H1 (cell line): ENCODE data around the gene APBA2. TPM values are rescaled to one million over a fixed set of nuclear protein-coding genes. Genes with fewer than 3 reads are reported as not detected.

Experiments used
- CTCF ChIA-PET: fragments of 300-600 bp; sonication (Branson Sonifier 250); formaldehyde crosslinking; loops from one replicate; lab custom pipeline; 2021; ENCODE audit not compliant: partially characterized antibody; lab: Charles Lee
- POLR2A ChIA-PET: fragments of 300-600 bp; sonication (Branson Sonifier 250); formaldehyde crosslinking; loops from one replicate; lab custom pipeline; 2021; ENCODE audit warnings: inconsistent platforms; ENCODE audit not compliant: partially characterized antibody; lab: Charles Lee
- DNase-seq, 2 experiments: peaks; one replicate each; pipeline versions ENCODE4 v3.0.0 to v3.0.0-alpha.2; 2010 to 2022; ENCODE audit warnings: low spot score in 2 of 2, low read depth in 1 of 2, mixed read lengths in 1 of 2
- FAIRE-seq: peaks from 2 replicates; lab custom pipeline; 2011; peaks lifted over from hg19 to GRCh38; lab: Jason Lieb, UNC
- H2AFZ ChIP-seq: 2 replicates; pipeline ENCODE4 v1.8.1; 2012; ENCODE audit warnings: low read length, inconsistent platforms
- H2AK5ac ChIP-seq: 2 replicates; pipeline ENCODE4 v1.6.1; 2013; ENCODE audit warnings: low read depth, low read length
- H2BK120ac ChIP-seq: replicated peaks from 2 replicates; pipeline ENCODE3; 2013; ENCODE audit warnings: low read depth, low read length, inconsistent platforms
- H2BK12ac ChIP-seq: 2 replicates; pipeline ENCODE4 v1.6.1; 2013; ENCODE audit warnings: low read depth, low read length
- H2BK15ac ChIP-seq: 2 replicates; pipeline ENCODE4 v1.6.1; 2013; ENCODE audit warnings: low read length
- H2BK20ac ChIP-seq: 2 replicates; pipeline ENCODE4 v1.6.1; 2013; ENCODE audit warnings: low read length
- H2BK5ac ChIP-seq: 2 replicates; pipeline ENCODE4 v1.6.1; 2013; ENCODE audit warnings: low read depth, low read length
- H3K14ac ChIP-seq: 2 replicates; pipeline ENCODE4 v1.6.1; 2013; ENCODE audit warnings: inconsistent platforms; ENCODE audit not compliant: insufficient read length
- H3K18ac ChIP-seq: 2 replicates; pipeline ENCODE4 v1.6.1; 2013; ENCODE audit warnings: low read length; ENCODE audit errors: extremely low read depth
- H3K23ac ChIP-seq: 2 replicates; pipeline ENCODE4 v1.6.1; 2013; ENCODE audit warnings: inconsistent platforms; ENCODE audit not compliant: insufficient read length
- H3K23me2 ChIP-seq: 2 replicates; pipeline ENCODE4 v1.6.1; 2013; ENCODE audit warnings: low read depth, low read length
- H3K27ac ChIP-seq: 2 replicates; pipeline ENCODE4 v1.6.1; 2011; ENCODE audit warnings: low read depth, low read length, inconsistent platforms
- H3K27me3 ChIP-seq, 4 experiments: replicated peaks in 1 of 4; 1 replicate in 1 of 4; 2 replicates in 3 of 4; pipeline versions ENCODE4 v1.6.1 to v1.8.1; 2011 to 2013; ENCODE audit warnings: low read length in 3 of 4, mild to moderate bottlenecking in 3 of 4, inconsistent platforms in 2 of 4, mixed read lengths in 2 of 4, moderate library complexity in 1 of 4; ENCODE audit not compliant: control insufficient read depth in 3 of 4, insufficient read depth in 3 of 4; ENCODE audit errors: extremely low read depth in 1 of 4
- H3K36me3 ChIP-seq, 4 experiments: 2 replicates each; pipeline versions ENCODE4 v1.6.1 to v1.8.1; 2011 to 2013; ENCODE audit warnings: mild to moderate bottlenecking in 4 of 4, low read length in 3 of 4, moderate library complexity in 2 of 4, control low read depth in 1 of 4, inconsistent platforms in 1 of 4; ENCODE audit not compliant: insufficient read depth in 4 of 4, control insufficient read depth in 2 of 4
- H3K4ac ChIP-seq: replicated peaks from 2 replicates; pipeline ENCODE3; 2013; ENCODE audit warnings: low read length, low read depth, mixed read lengths, inconsistent platforms; ENCODE audit not compliant: insufficient read length
- H3K4me1 ChIP-seq, 4 experiments: replicated peaks in 1 of 4; 1 replicate in 1 of 4; 2 replicates in 3 of 4; pipeline versions ENCODE4 v1.6.1 to v1.8.1; 2011 to 2013; ENCODE audit warnings: low read length in 3 of 4, inconsistent platforms in 2 of 4, mixed read lengths in 1 of 4; ENCODE audit not compliant: insufficient read depth in 4 of 4, control insufficient read depth in 3 of 4
- H3K4me2 ChIP-seq, 2 experiments: 2 replicates each; pipeline versions ENCODE4 v1.6.1 to v1.8.1; 2011 to 2013; ENCODE audit warnings: low read depth in 2 of 2, low read length in 2 of 2, control low read depth in 1 of 2, inconsistent platforms in 1 of 2, mild to moderate bottlenecking in 1 of 2; ENCODE audit not compliant: insufficient read depth in 1 of 2
- H3K4me3 ChIP-seq, 4 experiments: fragments of 200-600, 300-600 bp in 1 of 4; sonication (generic), shearing (Covaris generic), sonication (Bioruptor Twin) in 1 of 4; 2 replicates each; pipeline versions ENCODE4 v1.5.1 to v1.8.1; 2011 to 2016; ENCODE audit warnings: low read length in 4 of 4, low read depth in 3 of 4, control low read depth in 2 of 4, inconsistent platforms in 2 of 4, mild to moderate bottlenecking in 2 of 4, mixed read lengths in 1 of 4, moderate library complexity in 1 of 4; ENCODE audit not compliant: insufficient read depth in 2 of 4; ENCODE audit errors: extremely low read depth in 1 of 4
- H3K56ac ChIP-seq: replicated peaks from 2 replicates; pipeline ENCODE3; 2013; ENCODE audit warnings: low read depth, mild to moderate bottlenecking, mixed read lengths, low read length, inconsistent platforms; ENCODE audit not compliant: insufficient read length
- H3K79me1 ChIP-seq: 2 replicates; pipeline ENCODE4 v1.6.1; 2013; ENCODE audit warnings: low read depth, low read length, control low read depth
- H3K79me2 ChIP-seq, 2 experiments: 2 replicates each; pipeline versions ENCODE4 v1.6.1 to v1.8.1; 2012 to 2013; ENCODE audit warnings: low read length in 2 of 2, mild to moderate bottlenecking in 2 of 2, inconsistent platforms in 1 of 2; ENCODE audit not compliant: insufficient read depth in 2 of 2, control insufficient read depth in 1 of 2
- H3K9ac ChIP-seq, 4 experiments: replicated peaks in 1 of 4; 1 replicate in 1 of 4; 2 replicates in 3 of 4; pipeline versions ENCODE4 v1.6.1 to v1.8.1; 2011 to 2013; ENCODE audit warnings: low read depth in 3 of 4, low read length in 3 of 4, control low read depth in 2 of 4, mild to moderate bottlenecking in 2 of 4, moderate library complexity in 2 of 4, inconsistent platforms in 1 of 4; ENCODE audit errors: extremely low read depth in 1 of 4
- H3K9me3 ChIP-seq, 2 experiments: 2 replicates each; pipeline versions ENCODE4 v1.6.1 to v1.8.1; 2012 to 2013; ENCODE audit warnings: mild to moderate bottlenecking in 2 of 2, moderate library complexity in 2 of 2, control low read depth in 1 of 2, inconsistent platforms in 1 of 2, low read depth in 1 of 2, low read length in 1 of 2, mixed read lengths in 1 of 2; ENCODE audit not compliant: insufficient read depth in 2 of 2
- H4K20me1 ChIP-seq, 2 experiments: replicated peaks in 1 of 2; 2 replicates each; pipeline versions ENCODE3 to v1.8.1; 2011 to 2013; ENCODE audit warnings: inconsistent platforms in 2 of 2, low read length in 2 of 2, mild to moderate bottlenecking in 1 of 2; ENCODE audit not compliant: insufficient read depth in 2 of 2, control insufficient read depth in 1 of 2
- H4K5ac ChIP-seq: 2 replicates; pipeline ENCODE4 v1.6.1; 2013; ENCODE audit warnings: low read length, low read depth, mixed read lengths, inconsistent platforms; ENCODE audit not compliant: insufficient read length
- H4K8ac ChIP-seq: 2 replicates; pipeline ENCODE4 v1.8.0; 2013; ENCODE audit warnings: mild to moderate bottlenecking, moderate library complexity, low read length, inconsistent platforms; ENCODE audit not compliant: insufficient read depth; ENCODE audit errors: extremely low read depth
- H4K91ac ChIP-seq: replicated peaks from 2 replicates; pipeline ENCODE3; 2013; ENCODE audit warnings: low read length, mixed read lengths, inconsistent platforms; ENCODE audit not compliant: insufficient read length
- ASH2L ChIP-seq: fragments of 200-600, 300-600 bp; sonication (generic); IDR thresholded peaks from one replicate; pipeline ENCODE4 v1.7.1; 2017; ENCODE audit warnings: low read length
- CBX8 ChIP-seq: fragments of 300-800, 300-1000 bp; sonication (generic); IDR thresholded peaks from 2 replicates; pipeline ENCODE4 v1.7.1; 2016; ENCODE audit warnings: low read depth, low read length, borderline replicate concordance
- CREB1 ChIP-seq: IDR thresholded peaks from 2 replicates; pipeline ENCODE4 v1.6.1; 2012; ENCODE audit warnings: inconsistent platforms
- CTBP2 ChIP-seq: IDR thresholded peaks from 2 replicates; pipeline ENCODE4 v1.7.0; 2011; ENCODE audit warnings: borderline replicate concordance, mild to moderate bottlenecking, moderate library complexity, mixed read lengths, low read length; ENCODE audit not compliant: insufficient read depth, insufficient read length
- EGR1 ChIP-seq: IDR thresholded peaks from 2 replicates; pipeline ENCODE4 v1.6.1; 2011; ENCODE audit warnings: low read depth, low read length, borderline replicate concordance
- HDAC2 ChIP-seq, 2 experiments: fragments of 300-600 bp in 1 of 2; sonication (generic) in 1 of 2; IDR thresholded peaks; 2 replicates each; pipeline ENCODE4 v1.6.1; 2011 to 2012; ENCODE audit warnings: low read depth in 2 of 2, low read length in 2 of 2, mild to moderate bottlenecking in 2 of 2, moderate library complexity in 2 of 2, borderline replicate concordance in 1 of 2, inconsistent platforms in 1 of 2
- HDAC6 ChIP-seq: IDR thresholded peaks from one replicate; pipeline ENCODE4 v1.7.1; 2012; ENCODE audit warnings: low read depth, mild to moderate bottlenecking, inconsistent platforms, low read length, moderate library complexity
- SIN3A ChIP-seq, 2 experiments: IDR thresholded peaks in 1 of 2; conservative IDR thresholded peaks in 1 of 2; 2 replicates each; pipeline ENCODE4 v1.6.1; 2011 to 2012; ENCODE audit warnings: low read length in 2 of 2, improper control_type of control experiment in 1 of 2, low read depth in 1 of 2, mild to moderate bottlenecking in 1 of 2
- SIRT6 ChIP-seq: IDR thresholded peaks from one replicate; pipeline ENCODE4 v1.7.1; 2012; ENCODE audit warnings: low read length, inconsistent platforms
- SIX5 ChIP-seq: IDR thresholded peaks from 2 replicates; pipeline ENCODE4 v1.6.1; 2011; ENCODE audit warnings: mild to moderate bottlenecking, low read depth, low read length
- TBP ChIP-seq: IDR thresholded peaks from 2 replicates; pipeline ENCODE4 v1.6.1; 2011; ENCODE audit warnings: low read depth, low read length, improper control_type of control experiment
- WGBS, 2 experiments: shearing (Covaris generic) in 1 of 2; methylation state at CpG; one replicate each; pipeline versions ENCODE4 v1.1.6 to v1.1.7; 2013 to 2015; ENCODE audit warnings: low lambda C conversion rate in 2 of 2, mixed read lengths in 2 of 2, inconsistent platforms in 1 of 2, low coverage in 1 of 2, missing lambda C conversion rate in 1 of 2; ENCODE audit not compliant: insufficient replicate concordance in 2 of 2, insufficient coverage in 1 of 2, insufficient read length in 1 of 2; ENCODE audit errors: extremely low coverage in 1 of 2, missing lambda C conversion rate in 1 of 2; 5-methylcytosine and 5-hydroxymethylcytosine counted together
- polyA plus RNA-seq, 7 experiments: library from polyadenylated mRNA; depleted of rRNA in 3 of 7; stranded (reverse) in 5 of 7; unstranded in 2 of 7; fragments of >200 nt in 5 of 7; fragments of 200-250 nt in 2 of 7; gene quantifications; 1 replicate in 5 of 7; 2 replicates in 1 of 7; 4 replicates in 1 of 7; pipeline versions ENCODE4 v1.2.1 to v1.2.3, GENCODE V29; 2011 to 2013; ENCODE audit warnings: missing spikeins in 2 of 7, mixed read lengths in 2 of 7
- total RNA-seq: library from RNA; stranded (reverse); fragmentation: NEBNext Ultra II Directional; extraction: Animal tissue kit (Norgen Biotek cat#: 25700); gene quantifications from 2 replicates; pipeline ENCODE4 v1.2.1, GENCODE V29; 2021
- TF ChIP-seq, protein P1 (sequence below), 3 experiments: IDR thresholded peaks; 1 replicate in 2 of 3; 2 replicates in 1 of 3; pipeline versions ENCODE4 v1.5.1 to v1.6.1; 2011; ENCODE audit warnings: low read length in 3 of 3, mild to moderate bottlenecking in 3 of 3, inconsistent platforms in 2 of 3, low read depth in 1 of 3, moderate library complexity in 1 of 3; ENCODE audit not compliant: insufficient read depth in 1 of 3; ENCODE audit errors: control extremely low read depth in 1 of 3

Gene APBA2
- total and polyA plus RNA-seq, 2 of the 8 experiments (the other 6 are each of a cell fraction or from before 2014, with no cell fraction given), result 15.5 to 19.0 TPM

- H3K27me3 ChIP-seq, result no peaks in the 10 kb centered on the region
- H3K36me3 ChIP-seq, result no peaks in the 10 kb centered on the region
- H4K20me1 ChIP-seq, result no peaks in the 10 kb centered on the region
- no peak overlapping the region for H3K56ac ChIP-seq
- H2BK12ac ChIP-seq, result no peak overlapping the region
- no peak overlapping the region for H3K4ac ChIP-seq
- H2AFZ ChIP-seq, result no peak overlapping the region
- no peak overlapping the region for H3K23ac ChIP-seq
- no peak overlapping the region for H3K4me3 ChIP-seq
- ChIA-PET CTCF (interaction anchor here (1.0 kb wide), 1 partner anchor 100 kb away, joined by 3 read pairs; no protein-coding TSS in a partner anchor), POLR2A (no interaction called here)
- H4K91ac ChIP-seq, result no peak overlapping the region
- H2BK15ac ChIP-seq, result no peak overlapping the region
- FAIRE-seq (no peak), DNase-seq (no peak)
- 0 out of 4 replicates have a peak, but pooled peaks cover 0 to 4% of the 10 kb centered on the region in 2 experiments for H3K9me3 ChIP-seq
- H3K79me2 ChIP-seq, result no peaks in the 10 kb centered on the region
- no peak overlapping the region for H4K5ac ChIP-seq
- no peak overlapping the region for H2BK5ac ChIP-seq
- H3K18ac ChIP-seq, result no peak overlapping the region
- H3K27ac ChIP-seq, result no peak overlapping the region
- H3K4me1 ChIP-seq, result peaks cover 2 to 13% (median 12%) of the 10 kb centered on the region in 4 experiments; a peak in 6 of 7 replicates
- no peaks in the 10 kb centered on the region for H3K23me2 ChIP-seq
- no peak overlapping the region for H3K14ac ChIP-seq
- H4K8ac ChIP-seq, result no peak overlapping the region
- H3K4me2 ChIP-seq, result 0 out of 4 replicates have a peak overlapping the region, but pooled peaks of 1 of the 2 experiments have one; percentile 18
- H3K9ac ChIP-seq, result no peak overlapping the region
- 76% methylated on average over 3 of the region's 3 CpGs; no CpG with 5 or more reads in 1 of the 2 experiments for WGBS, 2 experiments
- H2BK20ac ChIP-seq, result no peak overlapping the region
- H2AK5ac ChIP-seq, result no peak overlapping the region
- H3K79me1 ChIP-seq, result no peaks in the 10 kb centered on the region
- no peak overlapping the region for H2BK120ac ChIP-seq
- no peak for TF ChIP-seq SIRT6
- TF ChIP-seq SIX5, result no peak
- no peak for TF ChIP-seq CBX8
- no peak for TF ChIP-seq HDAC6
- TF ChIP-seq, protein P1, sequence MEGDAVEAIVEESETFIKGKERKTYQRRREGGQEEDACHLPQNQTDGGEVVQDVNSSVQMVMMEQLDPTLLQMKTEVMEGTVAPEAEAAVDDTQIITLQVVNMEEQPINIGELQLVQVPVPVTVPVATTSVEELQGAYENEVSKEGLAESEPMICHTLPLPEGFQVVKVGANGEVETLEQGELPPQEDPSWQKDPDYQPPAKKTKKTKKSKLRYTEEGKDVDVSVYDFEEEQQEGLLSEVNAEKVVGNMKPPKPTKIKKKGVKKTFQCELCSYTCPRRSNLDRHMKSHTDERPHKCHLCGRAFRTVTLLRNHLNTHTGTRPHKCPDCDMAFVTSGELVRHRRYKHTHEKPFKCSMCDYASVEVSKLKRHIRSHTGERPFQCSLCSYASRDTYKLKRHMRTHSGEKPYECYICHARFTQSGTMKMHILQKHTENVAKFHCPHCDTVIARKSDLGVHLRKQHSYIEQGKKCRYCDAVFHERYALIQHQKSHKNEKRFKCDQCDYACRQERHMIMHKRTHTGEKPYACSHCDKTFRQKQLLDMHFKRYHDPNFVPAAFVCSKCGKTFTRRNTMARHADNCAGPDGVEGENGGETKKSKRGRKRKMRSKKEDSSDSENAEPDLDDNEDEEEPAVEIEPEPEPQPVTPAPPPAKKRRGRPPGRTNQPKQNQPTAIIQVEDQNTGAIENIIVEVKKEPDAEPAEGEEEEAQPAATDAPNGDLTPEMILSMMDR (IDR thresholded peaks at IDR 0.05; ENCODE audit: control extremely low read depth in 1 of 3, insufficient read depth in 1 of 3, low read depth in 1 of 3, low read length in 3 of 3), result no peak
- TF ChIP-seq SIN3A (conservative IDR thresholded peaks at IDR 0.05 in 1 of 2, IDR thresholded peaks at IDR 0.05 in 1 of 2; ENCODE audit: low read depth in 1 of 2, low read length in 2 of 2), result no peak
- TF ChIP-seq TBP, result no peak
- no peak for TF ChIP-seq CTBP2
- no peak for TF ChIP-seq ASH2L
- no peak for TF ChIP-seq CREB1
- TF ChIP-seq EGR1, result no peak
- no peak for TF ChIP-seq HDAC2 (IDR thresholded peaks at IDR 0.05; ENCODE audit: borderline replicate concordance in 1 of 2, low read depth in 2 of 2, low read length in 2 of 2)
Observed at GRCh38 chr15:29034151-29034550, 148.4 kb downstream of the APBA2 start.
